Fibroblast of pulmonary artery (primary cell): ENCODE results near the gene ITGB4.

Source experiments
- DNase-seq: peaks from one replicate; pipeline ENCODE4 v3.0.0-alpha.2; 2010; ENCODE audit warnings: low read depth
- H3K4me3 ChIP-seq: replicated peaks from 2 replicates; pipeline ENCODE4 v1.5.1; 2011; ENCODE audit warnings: low read depth, mild to moderate bottlenecking, control low read depth, low read length, moderate library complexity
- TF ChIP-seq, protein P1 (sequence below): IDR thresholded peaks from 2 replicates; pipeline ENCODE4 v1.5.1; 2011; ENCODE audit warnings: mild to moderate bottlenecking, control low read depth, low read length, inconsistent platforms; ENCODE audit errors: missing control alignments

The ITGB4 gene

DNA sequence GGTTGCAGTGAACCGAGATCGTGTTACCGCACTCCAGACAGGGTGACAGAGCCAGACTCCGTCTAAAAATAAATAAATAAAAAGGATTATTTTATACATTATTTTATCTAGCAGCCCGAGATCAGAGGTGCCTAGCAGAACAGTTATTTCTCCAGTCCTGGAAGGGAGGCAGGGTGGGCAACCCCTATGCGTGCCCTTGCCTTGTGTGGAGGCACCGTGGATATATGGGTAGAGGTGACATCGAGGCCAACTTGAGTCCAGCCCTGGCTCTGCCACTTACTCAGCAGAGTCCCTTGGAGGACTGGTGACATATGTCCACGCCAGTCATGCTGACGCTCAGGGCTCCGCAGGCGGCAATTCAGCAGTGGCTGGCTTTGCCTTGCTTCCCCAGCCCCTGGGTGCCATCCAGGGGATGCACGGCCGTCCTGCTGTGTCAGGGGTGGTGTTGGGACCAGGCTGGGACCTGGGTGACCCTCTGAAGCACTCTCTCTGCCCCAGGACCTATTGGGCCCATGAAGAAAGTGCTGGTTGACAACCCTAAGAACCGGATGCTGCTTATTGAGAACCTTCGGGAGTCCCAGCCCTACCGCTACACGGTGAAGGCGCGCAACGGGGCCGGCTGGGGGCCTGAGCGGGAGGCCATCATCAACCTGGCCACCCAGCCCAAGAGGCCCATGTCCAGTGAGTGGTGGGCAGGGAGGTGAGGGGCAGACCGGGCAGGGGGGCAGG is 30.6 kb downstream of the ITGB4 start:
- TF ChIP-seq, protein P1, sequence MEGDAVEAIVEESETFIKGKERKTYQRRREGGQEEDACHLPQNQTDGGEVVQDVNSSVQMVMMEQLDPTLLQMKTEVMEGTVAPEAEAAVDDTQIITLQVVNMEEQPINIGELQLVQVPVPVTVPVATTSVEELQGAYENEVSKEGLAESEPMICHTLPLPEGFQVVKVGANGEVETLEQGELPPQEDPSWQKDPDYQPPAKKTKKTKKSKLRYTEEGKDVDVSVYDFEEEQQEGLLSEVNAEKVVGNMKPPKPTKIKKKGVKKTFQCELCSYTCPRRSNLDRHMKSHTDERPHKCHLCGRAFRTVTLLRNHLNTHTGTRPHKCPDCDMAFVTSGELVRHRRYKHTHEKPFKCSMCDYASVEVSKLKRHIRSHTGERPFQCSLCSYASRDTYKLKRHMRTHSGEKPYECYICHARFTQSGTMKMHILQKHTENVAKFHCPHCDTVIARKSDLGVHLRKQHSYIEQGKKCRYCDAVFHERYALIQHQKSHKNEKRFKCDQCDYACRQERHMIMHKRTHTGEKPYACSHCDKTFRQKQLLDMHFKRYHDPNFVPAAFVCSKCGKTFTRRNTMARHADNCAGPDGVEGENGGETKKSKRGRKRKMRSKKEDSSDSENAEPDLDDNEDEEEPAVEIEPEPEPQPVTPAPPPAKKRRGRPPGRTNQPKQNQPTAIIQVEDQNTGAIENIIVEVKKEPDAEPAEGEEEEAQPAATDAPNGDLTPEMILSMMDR: no peak
- DNase-seq: no peak
- H3K4me3 ChIP-seq: no peak overlapping the region

DNA sequence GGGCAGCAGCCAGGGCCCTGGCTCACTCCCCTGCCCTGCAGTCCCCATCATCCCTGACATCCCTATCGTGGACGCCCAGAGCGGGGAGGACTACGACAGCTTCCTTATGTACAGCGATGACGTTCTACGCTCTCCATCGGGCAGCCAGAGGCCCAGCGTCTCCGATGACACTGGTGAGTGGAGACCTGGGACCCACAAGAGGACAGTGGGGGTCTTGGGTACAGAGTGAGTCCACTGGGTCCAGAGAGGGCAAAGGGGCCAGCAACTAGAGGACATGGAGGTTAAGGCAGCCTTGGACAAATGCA is 31.1 kb downstream of the ITGB4 start:
- TF ChIP-seq, protein P1: no peak
- DNase-seq: no peak
- H3K4me3 ChIP-seq: no peak overlapping the region

DNA sequence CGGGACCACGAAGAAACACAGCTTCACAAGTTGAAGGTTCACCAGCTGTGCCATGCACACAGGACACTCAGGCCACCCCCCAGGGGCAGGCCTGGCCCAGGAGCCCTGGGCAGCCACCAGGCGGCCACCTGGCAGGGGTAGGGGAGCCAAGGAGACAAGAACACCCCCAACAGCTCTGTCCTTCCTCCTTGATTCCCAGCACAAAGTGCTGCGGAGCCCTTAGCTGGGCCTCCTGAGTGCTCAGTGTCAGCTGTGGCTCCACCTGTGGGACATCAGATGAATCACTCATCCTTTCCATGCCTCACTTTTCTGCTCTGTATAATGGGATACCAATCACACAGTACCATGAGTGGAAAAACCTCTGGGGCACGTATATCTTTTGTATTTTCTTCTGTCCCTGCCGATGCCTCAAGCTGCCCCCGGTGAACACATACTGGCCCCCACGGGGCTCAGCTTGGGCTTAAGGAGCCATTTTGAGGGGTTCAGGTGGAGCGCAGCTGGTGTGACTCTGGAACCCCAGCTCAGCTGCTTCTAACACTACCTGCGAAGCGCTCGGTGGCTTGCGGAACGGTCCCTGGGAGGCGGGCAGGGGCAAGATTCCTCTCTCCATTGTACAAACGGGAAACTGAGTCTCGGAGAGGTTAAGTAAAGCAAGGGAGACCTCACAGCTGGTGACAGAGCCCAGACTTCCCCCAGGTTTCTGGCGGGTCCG is 31.7 kb downstream of the ITGB4 start:
- peak overlapping the region; percentile 47 for H3K4me3 ChIP-seq
- DNase-seq: no peak

DNA sequence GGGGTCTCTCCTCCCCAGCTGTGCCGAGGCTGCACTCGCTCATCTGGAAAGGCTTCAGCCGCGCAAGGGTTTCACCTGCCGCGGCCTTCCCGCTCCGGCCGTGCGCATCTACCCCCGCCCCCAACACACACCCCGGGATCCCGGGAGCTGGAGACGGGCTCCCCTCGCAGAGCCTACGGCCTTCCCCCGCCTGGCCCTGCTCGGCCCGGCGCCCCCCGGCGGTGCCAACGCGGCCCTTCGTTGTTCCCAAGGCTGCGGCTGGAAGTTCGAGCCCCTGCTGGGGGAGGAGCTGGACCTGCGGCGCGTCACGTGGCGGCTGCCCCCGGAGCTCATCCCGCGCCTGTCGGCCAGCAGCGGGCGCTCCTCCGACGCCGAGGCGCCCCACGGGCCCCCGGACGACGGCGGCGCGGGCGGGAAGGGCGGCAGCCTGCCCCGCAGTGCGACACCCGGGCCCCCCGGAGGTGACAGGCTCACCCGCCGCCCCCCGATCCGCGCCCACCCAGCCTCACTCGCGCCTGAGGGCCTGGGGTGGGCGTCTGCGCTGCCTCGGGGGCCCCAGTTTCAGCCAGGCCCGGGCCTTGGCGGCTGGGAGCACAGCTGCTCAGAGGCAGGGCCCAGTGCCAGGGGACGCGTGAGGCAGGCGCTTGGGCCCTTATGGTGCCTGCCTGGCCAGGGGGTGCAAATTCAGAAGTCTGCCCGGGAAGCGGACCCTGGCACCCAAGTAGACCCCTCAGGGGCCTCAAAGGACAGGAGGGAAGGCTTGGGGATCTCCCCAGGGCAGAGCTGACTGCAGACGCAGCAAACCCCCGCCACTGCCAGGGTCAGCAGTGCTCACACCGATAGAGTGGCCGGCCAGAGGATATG is 32.5 kb downstream of the ITGB4 start:
- H3K4me3 ChIP-seq: peak overlapping the region; percentile 47
- TF ChIP-seq, protein P1: peak; percentile 12
- peak; percentile 71 for DNase-seq

More for the DNA sequence above, 31.7 kb downstream of the ITGB4 start:
- TF ChIP-seq, protein P1: no peak

DNA sequence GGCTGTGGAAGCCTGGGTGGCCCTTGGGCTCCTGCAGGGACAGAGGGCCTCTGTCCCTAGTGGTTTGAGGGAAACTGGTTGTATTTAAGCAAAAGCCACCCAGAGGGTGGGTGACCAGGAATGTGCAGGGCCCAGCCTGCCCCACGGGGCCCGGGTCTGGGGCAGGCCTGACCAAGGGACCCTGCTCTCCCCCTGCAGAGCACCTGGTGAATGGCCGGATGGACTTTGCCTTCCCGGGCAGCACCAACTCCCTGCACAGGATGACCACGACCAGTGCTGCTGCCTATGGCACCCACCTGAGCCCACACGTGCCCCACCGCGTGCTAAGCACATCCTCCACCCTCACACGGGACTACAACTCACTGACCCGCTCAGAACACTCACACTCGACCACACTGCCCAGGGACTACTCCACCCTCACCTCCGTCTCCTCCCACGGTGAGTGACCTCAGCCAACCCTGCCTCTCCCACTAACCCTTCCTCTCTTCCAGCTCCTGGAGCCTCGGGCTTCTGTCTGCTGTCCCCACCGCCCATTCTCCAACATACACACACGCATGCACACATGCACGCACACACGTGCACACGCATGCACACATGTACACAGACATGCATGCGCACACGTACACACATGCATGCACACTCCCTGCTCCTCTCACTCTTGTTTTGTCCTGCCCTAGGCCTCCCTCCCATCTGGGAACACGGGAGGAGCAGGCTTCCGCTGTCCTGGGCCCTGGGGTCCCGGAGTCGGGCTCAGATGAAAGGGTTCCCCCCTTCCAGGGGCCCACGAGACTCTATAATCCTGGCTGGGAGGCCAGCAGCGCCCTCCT is 33.3 kb downstream of the ITGB4 start:
- TF ChIP-seq, protein P1: no peak
- DNase-seq: no peak
- H3K4me3 ChIP-seq: no peak overlapping the region

DNA sequence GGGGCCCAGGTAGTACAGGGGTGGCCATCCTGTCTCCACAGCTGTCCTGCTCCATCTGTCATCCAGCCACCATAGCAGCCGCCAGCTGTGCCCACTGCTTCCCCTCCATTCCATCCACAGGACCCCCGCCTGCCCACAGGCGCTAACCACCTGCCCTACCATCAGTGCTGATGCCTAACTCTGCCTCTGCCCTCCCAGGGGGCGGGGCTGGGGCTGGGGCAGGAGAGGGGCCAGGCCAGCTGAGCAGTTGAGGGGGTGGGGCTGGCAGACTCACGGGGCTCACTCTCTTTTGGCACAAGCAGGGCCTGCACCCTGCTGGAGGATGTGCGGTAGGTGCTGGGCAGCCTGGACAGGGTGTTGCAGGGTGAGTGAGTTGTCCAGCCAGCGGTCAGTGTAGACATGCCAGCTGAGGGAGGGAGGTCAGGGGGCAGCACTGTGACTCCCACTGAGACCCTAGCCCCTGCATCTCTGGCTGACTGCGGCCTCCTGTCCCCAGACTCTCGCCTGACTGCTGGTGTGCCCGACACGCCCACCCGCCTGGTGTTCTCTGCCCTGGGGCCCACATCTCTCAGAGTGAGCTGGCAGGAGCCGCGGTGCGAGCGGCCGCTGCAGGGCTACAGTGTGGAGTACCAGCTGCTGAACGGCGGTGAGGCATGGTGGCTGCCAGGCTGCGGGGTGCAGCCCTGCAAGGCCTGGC is 34.1 kb downstream of the ITGB4 start:
- DNase-seq: no peak
- no peak overlapping the region for H3K4me3 ChIP-seq
- TF ChIP-seq, protein P1: no peak
